H1 (cell line): ENCODE data around the gene FGGY. TPM values are rescaled to one million over a fixed set of nuclear protein-coding genes. Genes with fewer than 3 reads are reported as not detected.

Experiments
- ATF3 ChIP-seq: IDR thresholded peaks from 2 replicates; pipeline ENCODE4 v1.6.1; 2011; ENCODE audit warnings: low read depth, mild to moderate bottlenecking, low read length; ENCODE audit not compliant: insufficient read depth
- CHD1 ChIP-seq: IDR thresholded peaks from 2 replicates; pipeline ENCODE4 v1.6.1; 2012; ENCODE audit warnings: low read depth, low read length, improper control_type of control experiment
- GABPA ChIP-seq: IDR thresholded peaks from 2 replicates; pipeline ENCODE4 v1.6.1; 2011; ENCODE audit warnings: mild to moderate bottlenecking, low read length, moderate library complexity, borderline replicate concordance; ENCODE audit not compliant: insufficient read depth
- HDAC6 ChIP-seq: IDR thresholded peaks from one replicate; pipeline ENCODE4 v1.7.1; 2012; ENCODE audit warnings: low read depth, mild to moderate bottlenecking, inconsistent platforms, low read length, moderate library complexity
- KDM5A ChIP-seq: fragments of 200-600 bp; IDR thresholded peaks from 2 replicates; pipeline ENCODE4 v1.7.1; 2012; ENCODE audit warnings: mild to moderate bottlenecking, low read length, inconsistent platforms, mixed read lengths
- RFX5 ChIP-seq: IDR thresholded peaks from 2 replicates; pipeline ENCODE4 v1.6.1; 2011; ENCODE audit warnings: low read depth, low read length, improper control_type of control experiment, borderline replicate concordance
- RXRA ChIP-seq: IDR thresholded peaks from 2 replicates; pipeline ENCODE4 v1.6.1; 2011; ENCODE audit warnings: low read depth, mild to moderate bottlenecking, low read length, moderate library complexity; ENCODE audit not compliant: insufficient read depth
- SRF ChIP-seq: IDR thresholded peaks from 2 replicates; pipeline ENCODE4 v1.6.1; 2011; ENCODE audit warnings: mild to moderate bottlenecking, low read depth, low read length, moderate library complexity
- TEAD4 ChIP-seq: IDR thresholded peaks from 2 replicates; pipeline ENCODE4 v1.6.1; 2012; ENCODE audit warnings: low read depth, low read length, inconsistent platforms, mixed read lengths
- polyA plus RNA-seq, 7 experiments: library from polyadenylated mRNA; depleted of rRNA in 3 of 7; stranded (reverse) in 5 of 7; unstranded in 2 of 7; fragments of >200 nt in 5 of 7; fragments of 200-250 nt in 2 of 7; gene quantifications; 1 replicate in 5 of 7; 2 replicates in 1 of 7; 4 replicates in 1 of 7; pipeline versions ENCODE4 v1.2.1 to v1.2.3, GENCODE V29; 2011 to 2013; ENCODE audit warnings: missing spikeins in 2 of 7, mixed read lengths in 2 of 7
- total RNA-seq: library from RNA; stranded (reverse); fragmentation: NEBNext Ultra II Directional; extraction: Animal tissue kit (Norgen Biotek cat#: 25700); gene quantifications from 2 replicates; pipeline ENCODE4 v1.2.1, GENCODE V29; 2021

FGGY gene
- total and polyA plus RNA-seq, 2 of the 8 experiments (the other 6 are each of a cell fraction or from before 2014, with no cell fraction given): 10.3 to 12.5 TPM

GRCh38 chr1:59688976-59689375, 392.1 kb downstream of the FGGY start (continued):
- TF ChIP-seq KDM5A (no peak), RFX5 (no peak), SRF (no peak), CHD1 (no peak), GABPA (no peak), HDAC6 (no peak), RXRA (no peak), TEAD4 (no peak), ATF3 (no peak)
